ENCODE data around the gene ITK.

The ITK gene

DNA sequence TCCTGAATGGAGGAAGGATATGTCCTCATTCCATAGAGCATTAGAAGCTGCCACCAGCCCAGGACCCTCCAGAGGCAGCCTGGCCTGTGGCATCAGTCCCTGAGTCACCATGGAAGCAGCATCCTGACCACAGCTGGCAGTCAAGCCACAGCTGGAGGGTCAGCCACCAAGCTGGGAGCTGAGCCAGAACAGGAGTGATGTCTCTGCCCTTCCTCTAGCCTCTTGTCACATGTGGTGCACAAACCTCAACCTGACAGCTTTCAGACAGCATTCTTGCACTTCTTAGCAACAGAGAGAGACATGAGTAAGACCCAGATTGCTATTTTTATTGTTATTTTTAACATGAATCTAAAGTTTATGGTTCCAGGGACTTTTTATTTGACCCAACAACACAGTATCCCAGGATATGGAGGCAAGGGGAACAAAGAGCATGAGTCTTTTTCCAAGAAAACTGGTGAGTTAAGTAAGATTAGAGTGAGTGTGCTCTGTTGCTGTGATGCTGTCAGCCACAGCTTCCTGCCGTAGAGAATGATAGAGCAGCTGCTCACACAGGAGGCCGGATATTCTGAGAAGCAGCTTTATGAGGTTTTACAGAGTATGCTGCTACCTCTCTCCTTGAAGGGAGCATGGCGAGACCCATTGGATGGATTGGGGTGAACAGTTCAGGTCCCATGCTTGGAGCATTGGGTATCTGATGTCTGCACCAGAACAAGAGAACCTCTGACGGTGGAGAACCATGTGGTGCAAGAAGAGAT lies 72.2 kb downstream of the ITK start:
- peak; percentile 75 to 78 for DNase-seq

DNA sequence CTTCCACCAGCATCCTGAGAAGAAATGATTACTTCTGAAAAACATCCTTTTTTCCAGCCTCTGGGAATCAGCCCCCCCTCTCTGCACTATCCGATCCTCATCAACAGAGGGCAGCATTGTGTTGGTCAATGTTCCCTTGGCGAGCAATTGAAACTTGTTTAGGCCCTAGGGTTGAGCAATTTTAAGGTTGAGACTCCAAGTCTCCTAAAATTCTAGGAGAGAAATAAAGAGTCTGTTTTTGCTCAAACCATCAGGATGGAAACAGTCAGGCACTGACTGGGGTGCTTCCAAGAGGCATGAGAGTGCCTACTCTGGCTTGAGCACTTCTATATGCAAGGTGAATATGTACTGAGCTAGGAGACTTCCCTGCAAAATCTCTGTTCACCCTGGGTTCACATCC lies 72.9 kb downstream of the ITK start:
- peak; percentile 39 to 47 for DNase-seq

DNA sequence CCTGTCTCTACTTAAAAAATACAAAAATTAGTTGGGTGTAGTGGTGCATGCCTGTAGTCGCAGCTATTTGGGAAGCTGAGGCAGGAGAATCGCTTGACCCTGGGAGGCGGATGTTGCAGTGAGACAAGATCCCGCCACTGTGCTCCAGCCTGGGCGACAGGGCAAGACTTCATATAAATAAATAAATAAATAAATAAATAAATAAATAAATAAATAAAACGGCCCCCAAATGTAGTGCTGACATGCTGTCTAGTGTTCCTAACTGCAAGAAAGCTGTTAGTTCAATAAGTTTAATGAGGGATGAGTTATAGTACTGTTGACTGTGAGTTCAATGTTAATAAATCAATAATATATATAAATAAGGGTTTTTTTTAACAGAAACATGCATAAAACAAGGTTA lies 77.8 kb downstream of the ITK start:
- no peak for DNase-seq

DNA sequence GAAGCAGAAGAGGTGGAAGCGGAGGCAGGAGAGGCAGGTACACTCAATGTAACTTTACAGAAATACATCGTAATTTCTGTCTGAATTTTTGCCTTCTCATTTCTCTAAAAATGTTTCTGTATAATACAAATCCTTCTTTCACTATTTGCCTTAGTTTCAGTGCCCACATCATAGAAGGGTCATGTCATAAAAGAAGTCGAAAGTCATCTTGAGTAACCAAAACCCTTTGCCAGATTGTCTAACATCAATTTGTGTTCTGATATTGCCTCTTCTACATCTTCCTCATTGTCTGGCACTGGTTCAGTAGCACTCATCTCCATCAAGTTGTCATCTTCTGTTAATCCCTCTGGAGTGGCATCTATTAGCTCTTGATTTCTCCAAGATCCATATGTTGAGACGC lies 79.1 kb downstream of the ITK start:
- DNase-seq: no peak

DNA sequence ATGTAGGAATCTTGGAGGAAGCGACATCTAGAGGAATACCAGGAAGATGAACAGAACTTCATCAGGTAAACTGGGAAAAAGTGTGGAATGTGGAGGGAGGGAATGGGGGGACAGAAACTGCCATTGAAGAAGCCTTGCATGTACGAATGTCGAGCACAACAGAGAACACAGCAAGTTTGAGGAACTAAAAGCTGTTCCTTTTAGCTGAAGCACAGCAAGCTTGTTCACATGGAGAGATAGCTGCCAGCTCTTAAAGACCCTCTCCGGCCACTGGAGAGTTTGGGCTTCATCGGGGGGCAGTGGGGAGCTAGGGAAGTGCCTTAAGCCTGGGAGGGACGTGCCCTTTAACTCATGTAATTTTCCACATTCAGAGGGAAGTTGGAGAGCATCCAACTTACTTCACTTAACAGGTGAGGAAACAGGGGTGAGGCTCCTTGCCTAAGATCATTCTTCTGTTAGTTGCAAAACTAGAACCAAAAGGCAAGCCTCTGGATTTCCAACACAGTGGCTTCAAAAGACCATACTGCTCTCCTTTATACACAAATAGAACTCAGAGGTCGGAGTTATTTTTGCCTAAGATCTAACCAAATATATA lies 83.0 kb downstream of the ITK start:
- DNase-seq: no peak

DNA sequence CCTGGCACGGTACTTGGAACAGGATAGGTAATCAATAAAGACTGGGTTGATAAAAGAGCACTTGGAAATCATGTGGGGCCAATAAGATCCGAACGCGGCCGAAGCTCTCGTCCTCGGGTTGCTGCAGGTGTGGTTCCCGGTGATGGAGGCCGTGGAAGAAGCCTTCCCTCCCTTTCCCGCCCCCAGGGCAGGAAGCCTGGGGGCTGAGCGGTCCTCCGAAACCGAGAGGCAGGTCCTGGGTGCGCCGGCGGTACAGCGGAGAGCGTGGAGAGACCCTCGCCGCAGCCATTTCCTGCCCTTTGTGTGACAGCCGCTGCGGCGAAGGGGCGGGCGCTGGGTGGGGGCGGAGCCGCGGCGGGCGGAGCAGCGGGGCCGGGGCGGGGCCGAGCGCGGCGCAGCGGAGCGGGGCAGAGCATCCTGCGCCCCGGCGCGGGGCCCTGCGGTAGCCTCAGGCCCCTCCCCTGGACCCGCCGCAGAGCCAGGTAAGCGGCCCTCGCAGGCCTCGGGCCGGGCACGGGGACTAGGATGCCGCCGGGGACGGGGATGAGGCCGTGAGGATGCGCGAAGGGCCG lies 85.2 kb downstream of the ITK start, which contains the start of gene CYFIP2:
Gene CYFIP2, plus strand, starts transcription at position 410 of the 572 bp plus-strand sequence. CDS start 19,239 bp downstream, outside the sequence.
- peak; percentile 86 to 89 for DNase-seq

DNA sequence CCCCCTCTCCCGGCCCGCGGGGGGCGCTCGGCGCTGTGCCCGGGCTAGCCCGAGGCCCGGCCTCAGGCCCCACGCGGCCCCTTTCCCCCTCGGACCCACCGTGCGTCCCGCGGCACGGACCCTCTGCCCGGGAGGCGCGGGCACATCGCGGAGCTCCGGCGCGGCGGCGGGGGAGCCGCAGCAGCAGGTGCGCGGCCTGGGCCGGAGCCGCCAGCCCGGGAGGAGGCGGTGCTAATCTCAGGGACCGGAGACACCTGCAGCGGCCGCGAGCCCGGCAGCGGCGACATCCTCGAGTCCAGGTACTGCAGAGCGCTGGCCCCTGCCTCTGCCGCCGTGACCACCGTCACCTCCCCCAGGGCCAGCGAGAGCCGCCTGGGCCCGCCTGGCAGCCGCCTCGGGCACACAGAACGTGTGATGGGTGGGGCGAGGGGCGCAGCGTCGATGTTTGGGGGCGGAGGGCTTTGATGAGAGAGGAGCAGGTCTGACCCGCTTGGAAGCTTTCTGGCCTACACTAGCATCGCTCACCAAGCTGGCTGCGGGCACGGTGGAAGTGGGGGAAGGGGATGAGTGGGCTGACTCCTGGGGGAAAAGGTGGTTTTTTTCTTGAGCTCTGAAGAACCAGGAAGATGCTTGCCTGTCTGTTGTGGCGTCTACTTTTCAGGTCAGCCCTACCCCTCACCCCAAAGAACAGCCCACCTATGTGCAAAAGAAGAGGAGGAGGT lies 85.8 kb downstream of the ITK start:
- DNase-seq: peak; percentile 55 to 56

DNA sequence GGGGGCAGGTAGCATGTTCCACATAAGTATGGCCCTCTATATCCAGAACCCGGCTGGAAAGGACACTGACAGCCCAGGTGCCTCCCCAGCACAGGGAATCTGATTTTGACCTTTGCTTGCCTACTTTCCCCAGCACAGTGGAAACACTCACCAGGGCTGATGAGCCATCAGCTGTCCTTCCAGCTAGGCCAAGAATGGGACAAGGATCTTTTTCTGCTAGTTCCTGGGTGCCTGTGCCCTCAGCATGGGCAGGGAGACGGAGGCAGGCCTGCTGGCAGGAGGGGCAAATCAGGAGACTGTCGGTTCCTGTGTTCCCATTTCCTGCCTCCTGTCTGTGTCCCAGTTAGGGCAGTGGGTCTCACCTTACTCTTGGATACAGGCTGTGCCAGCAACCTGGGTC lies 86.4 kb downstream of the ITK start:
- DNase-seq: no peak

DNA sequence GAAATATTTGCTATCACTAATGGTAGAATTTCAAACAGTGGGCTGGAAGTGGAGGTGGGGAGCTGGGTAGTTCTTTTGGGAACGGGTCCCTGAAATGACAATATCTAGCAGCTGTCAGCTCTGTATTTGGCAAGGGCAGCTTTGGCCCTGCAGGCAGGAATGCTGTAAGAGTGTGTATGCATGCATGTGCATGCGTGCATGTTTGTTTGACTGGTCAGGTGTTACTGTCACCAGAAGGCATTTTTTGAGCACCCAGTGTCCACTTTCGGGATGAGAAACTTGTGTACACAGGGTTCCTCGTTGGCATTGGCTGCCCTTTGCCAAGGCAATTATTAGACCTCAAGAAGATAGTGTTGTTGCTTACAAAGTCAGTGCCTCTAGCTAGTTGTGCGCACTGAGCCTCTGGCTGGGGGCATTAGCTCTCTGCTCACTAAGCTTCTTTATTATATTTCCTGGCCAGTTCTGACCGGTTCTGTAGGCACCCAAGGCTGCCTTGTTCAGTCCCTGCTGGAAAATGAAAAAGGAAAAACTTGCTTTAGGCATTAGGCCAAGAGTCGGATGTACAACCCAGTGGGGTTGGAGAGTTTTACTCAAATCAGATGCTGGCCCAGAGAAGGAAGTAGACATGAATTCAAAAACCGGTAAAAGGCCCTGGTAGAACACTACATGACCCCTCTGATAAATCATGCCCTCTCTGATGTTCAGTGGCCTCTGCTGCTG lies 87.3 kb downstream of the ITK start:
- no peak for DNase-seq

DNA sequence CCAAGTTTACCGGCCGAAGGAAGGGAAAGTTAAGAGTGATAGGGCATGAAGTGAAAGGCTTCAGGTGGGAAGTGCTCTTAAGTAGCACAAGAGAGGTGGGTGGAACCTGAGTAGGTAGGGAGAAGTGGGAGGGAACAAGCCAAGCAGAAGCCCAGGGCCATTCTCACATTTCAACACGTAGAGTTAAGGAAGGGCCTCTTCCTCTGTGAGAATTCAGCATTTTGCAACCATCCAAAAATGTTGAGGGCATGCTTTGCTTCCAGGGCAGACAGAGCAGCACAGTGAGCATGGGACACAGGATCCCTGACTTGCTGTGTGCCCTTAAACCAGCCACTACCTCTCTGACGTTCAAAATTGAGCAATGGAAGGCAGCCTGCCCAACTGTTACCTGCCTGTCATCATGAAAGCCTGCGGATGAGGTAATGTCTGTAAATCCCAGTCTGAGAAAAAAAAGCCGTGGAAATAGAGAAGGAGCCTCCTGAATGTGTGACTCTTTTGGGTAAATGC lies 88.6 kb downstream of the ITK start:
- DNase-seq: peak; percentile 29 to 41

DNA sequence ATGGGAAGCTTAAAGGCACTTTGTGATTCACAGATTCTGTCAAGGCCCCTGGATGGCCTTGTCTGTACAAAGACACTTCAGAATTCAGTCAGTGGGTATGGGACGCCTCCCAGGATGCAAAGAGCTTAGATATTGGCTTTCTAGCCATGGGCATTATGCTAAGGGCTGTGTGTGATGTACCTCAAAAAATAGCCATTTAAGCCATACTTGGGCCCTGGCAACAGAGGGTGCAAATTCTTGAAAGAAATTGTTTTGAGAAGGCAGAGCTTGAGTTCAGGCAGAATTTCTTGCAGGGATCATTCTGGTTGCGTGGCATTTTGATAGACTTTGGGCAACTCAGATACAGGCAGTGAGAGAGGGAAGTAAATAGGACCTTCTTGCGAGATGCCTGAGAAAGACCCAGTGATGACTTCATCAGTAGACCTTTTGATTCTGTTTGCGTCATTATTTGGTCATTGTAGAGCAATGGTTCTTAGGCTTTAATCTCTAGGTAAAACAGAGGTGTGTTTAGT lies 89.2 kb downstream of the ITK start:
- DNase-seq: no peak

DNA sequence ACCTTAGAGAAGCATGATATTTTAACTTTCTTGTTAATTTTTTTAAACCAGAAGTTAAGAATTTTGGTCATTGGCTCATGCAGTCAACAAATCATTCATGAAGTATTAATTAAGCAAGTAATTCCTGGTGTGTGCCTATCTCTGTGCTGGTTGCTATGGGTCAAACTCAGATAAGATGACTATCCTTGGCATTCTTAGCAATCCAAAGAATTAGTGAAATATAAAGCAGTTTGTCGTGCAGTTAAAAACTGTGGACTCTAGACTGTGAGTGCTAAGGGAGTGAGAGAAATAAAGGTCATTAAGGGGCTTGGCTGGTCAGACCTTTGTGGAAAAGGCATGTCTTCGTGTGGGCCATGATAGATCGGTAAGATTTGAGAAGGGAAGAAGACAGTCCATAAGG lies 90.1 kb downstream of the ITK start:
- no peak for DNase-seq

DNA sequence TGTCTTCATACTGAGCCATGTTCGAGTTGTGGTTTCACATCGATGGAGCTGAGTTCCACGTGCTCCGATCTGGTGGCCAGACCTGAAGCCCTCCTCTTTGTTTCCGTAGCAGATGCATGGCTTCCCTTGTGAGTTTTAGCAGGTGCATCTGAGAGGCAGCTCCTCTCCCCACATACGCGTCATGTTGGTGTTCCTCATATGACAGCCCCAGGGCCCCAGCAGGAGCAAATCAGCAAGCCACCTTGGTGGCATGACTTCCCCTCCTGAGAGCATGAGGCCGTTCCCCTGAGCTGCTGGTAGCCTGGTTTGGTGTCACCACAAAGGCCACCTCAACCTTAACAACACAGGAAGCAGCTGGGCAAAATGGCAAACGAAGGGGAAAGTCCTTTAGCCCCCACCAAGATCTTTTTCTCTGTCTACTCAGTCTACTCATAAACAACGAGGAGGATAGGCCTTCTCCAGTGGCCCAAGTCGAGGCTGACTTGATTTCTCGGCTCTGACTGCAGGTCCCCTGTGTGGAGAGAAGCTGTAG lies 91.2 kb downstream of the ITK start:
- peak; percentile 93 to 96 for DNase-seq

DNA sequence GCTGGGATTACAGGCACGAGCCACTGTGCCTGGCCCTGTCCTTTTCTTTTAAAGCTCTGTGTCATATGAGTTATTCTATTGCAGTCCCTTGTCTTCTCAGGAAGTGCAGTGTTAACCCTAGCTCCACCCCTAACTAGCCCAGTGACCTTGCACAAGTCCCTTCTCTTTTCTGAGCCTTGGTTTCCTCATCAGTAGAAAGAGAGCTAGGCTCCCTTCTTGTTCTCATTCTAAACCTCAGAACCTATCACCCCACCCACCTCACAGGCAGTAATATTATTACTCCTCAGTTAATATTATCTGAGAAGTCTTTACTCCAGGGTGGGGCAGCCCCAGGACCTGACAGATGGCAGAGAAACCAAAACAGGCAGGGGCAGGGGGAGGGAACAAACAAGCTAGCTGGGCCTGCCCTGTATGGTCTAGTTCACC lies 92.5 kb downstream of the ITK start:
- DNase-seq: peak; percentile 55 to 64

DNA sequence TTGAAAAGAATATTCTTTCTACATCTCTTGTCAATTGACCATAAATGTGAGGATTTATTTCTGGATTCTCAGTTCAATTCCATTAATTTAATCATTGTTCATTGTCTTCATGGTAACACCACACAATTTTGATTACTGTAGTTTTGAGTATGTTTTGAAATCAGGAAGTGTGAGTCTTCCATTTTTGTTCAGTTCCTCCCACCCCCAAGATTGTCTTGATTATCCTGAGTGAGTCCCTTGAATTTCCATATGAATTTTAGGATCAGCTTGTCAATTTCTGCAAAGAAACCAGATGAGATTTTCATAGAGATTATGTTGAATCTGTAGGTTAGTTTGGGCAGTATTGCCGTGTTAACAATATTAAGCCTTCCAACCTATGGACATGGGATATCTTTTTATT lies 94.8 kb downstream of the ITK start:
- DNase-seq: no peak

DNA sequence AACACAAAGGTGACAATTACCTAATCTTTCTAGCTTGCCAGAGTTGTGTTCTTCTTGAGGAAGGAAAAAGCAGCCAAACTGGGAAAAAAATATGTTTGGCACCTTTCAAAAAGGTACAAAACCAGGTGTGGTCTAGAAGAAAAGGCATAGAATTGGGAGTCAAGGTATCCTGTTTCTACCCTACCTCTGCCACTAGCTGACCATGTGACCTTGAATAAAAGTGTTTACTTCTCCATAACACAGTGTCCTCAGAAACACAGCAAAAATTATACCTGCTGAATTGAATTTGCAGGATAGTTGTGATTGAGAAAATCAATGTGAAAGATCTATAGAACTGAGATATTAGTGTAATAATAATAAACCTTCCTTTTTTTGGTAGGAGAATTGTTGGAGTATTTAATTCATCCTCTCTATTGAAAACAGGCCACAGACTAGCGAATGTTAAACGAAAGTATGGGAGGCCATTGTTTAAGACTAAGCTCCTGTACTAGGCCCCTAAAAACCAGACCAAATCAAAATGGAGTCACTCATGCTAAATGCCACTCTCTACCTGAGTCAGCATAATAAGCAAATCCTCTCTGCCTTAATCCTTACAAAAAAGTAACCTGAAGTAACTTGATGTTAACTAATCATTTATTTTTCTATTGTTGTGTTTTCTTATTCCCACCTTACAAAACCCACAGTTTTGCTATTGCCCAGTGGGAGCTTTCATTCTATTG lies 97.8 kb downstream of the ITK start:
- DNase-seq: no peak

DNA sequence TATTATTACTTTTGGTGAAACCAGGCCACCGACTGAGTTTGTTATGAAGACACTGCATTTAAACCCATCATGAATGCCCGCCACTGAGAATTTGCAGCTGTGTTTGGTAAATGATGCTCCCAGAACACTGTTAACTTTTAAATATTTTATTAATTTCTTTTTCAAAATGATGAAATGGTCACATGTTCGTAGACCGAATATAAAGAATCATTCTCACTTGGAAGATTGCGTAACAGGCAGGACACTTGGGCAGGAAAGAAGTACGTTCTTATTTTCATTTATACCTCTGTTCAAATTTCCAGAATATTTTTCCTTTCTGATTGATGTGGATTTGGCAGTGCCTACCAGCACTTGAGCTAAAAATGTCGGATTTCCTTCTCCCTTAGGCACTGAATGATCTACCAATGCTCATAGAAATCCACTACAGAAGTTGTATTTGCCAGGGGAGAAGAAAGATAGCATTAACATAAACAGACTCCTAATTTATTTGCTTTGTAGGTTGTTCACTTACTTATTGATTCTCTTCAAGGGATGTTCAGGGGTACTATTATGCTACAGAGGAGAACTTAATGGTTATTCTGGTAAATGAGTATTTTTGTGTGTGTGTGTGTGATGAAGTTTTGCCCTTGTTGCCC lies 99.1 kb downstream of the ITK start:
- DNase-seq: no peak

DNA sequence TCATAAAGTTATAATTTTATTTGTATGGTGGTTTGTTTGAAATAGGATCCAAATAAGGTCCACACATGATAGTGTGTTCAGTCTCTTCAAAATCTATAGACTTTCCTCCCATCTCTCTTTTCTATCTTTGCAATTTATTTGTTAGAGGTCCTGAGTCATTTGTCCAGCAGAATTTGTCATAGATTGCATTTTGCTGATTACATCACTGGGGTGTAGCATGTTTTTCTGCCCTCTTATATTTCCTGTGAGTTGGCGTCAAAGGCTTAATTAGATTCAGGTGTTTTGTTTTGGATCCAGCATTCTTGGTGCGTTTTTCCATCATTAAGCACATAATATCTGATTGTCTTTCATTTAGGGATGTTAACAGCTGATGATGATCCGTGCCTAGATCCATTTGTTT lies 100.3 kb downstream of the ITK start:
- no peak for DNase-seq

DNA sequence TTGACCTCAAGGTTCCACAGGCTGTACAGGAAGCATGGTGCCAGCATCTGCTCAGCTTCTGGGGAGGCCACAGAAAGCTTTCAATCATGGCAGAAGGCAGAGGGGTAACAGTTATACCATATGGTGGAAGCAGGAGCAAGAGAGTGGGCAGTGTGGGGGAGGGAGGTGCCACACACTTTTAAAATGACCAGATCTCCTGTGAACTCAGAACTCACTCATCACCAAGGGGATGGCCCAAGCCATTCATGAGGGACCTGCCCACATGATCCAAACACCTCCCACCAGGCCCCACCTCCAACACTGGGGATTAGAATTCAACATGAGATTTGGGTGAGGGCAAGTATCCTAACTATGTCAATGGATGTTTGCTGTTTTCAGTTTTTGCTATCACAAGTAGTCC lies 101.5 kb downstream of the ITK start:
- no peak for DNase-seq

DNA sequence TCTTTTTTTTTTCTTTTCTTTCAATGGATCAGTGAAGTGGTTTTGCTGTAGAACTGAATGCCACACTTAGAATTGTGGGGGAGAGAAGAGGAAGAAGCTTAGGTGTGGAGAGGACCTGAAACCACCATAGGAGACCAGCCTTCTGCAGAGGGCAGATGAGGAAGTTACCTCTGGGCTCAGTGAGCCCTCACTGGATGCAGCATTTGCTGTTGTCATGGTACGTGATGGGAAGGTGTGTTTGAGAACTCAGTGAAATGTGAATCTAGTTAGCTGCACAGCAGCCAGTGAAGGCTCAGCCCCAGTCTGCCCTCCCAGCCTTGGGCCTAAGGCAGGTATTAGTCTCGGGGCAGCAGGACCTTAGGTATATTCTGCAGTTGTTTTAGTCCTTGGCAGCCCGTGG lies 102.8 kb downstream of the ITK start:
- DNase-seq: peak; percentile 31 to 70
